GM23338 (cell line): ENCODE measurements around the gene DYNC2LI1. TPM values are rescaled to one million over a fixed set of nuclear protein-coding genes. Genes with fewer than 3 reads are reported as not detected.

Experiments
- ATAC-seq: fragments of 200-7000 bp; cut with Tn5 transposase; 3 replicates; pipeline ENCODE4 v1.9.1; 2020
- DNase-seq: peaks from one replicate; pipeline ENCODE4 v3.0.0-alpha.2; 2015; ENCODE audit warnings: low spot score
- H2AFZ ChIP-seq: fragments of 200-600 bp; sonication (generic); 2 replicates; pipeline ENCODE4 v1.8.0; 2016; ENCODE audit warnings: antibody characterized with exemption, mild to moderate bottlenecking, moderate library complexity
- H3F3A ChIP-seq: fragments of 200-600 bp; sonication (generic); replicated peaks from 2 replicates; pipeline ENCODE4 v1.8.0; 2017; ENCODE audit warnings: antibody characterized with exemption, mixed run types, low read depth
- H3K27ac ChIP-seq: fragments of 200-600 bp; sonication (generic); 2 replicates; pipeline ENCODE4 v1.6.1; 2016; ENCODE audit warnings: low read depth
- H3K27me3 ChIP-seq: fragments of 200-600 bp; sonication (generic); 2 replicates; pipeline ENCODE4 v1.8.0; 2016; ENCODE audit warnings: mild to moderate bottlenecking, mixed run types, moderate library complexity; ENCODE audit not compliant: insufficient read depth
- H3K36me3 ChIP-seq: fragments of 200-600 bp; sonication (generic); 2 replicates; pipeline ENCODE4 v1.8.0; 2016; ENCODE audit warnings: mild to moderate bottlenecking; ENCODE audit not compliant: insufficient read depth
- H3K4me1 ChIP-seq: fragments of 200-600 bp; sonication (generic); 2 replicates; pipeline ENCODE4 v1.8.0; 2016; ENCODE audit warnings: mild to moderate bottlenecking, moderate library complexity; ENCODE audit not compliant: insufficient read depth
- H3K4me2 ChIP-seq: fragments of 200-600 bp; sonication (generic); 2 replicates; pipeline ENCODE4 v1.7.1; 2017; ENCODE audit warnings: mixed run types
- H3K4me3 ChIP-seq: fragments of 200-600 bp; sonication (generic); 2 replicates; pipeline ENCODE4 v1.6.1; 2016; ENCODE audit warnings: mixed run types
- H3K79me2 ChIP-seq: fragments of 200-600 bp; sonication (generic); replicated peaks from 2 replicates; pipeline ENCODE4 v1.8.0; 2017; ENCODE audit warnings: mild to moderate bottlenecking; ENCODE audit not compliant: insufficient read depth
- H3K9me2 ChIP-seq: fragments of 200-600 bp; sonication (generic); 2 replicates; pipeline ENCODE4 v1.8.0; 2017; ENCODE audit not compliant: insufficient read depth
- H4K20me1 ChIP-seq: fragments of 200-600 bp; sonication (generic); replicated peaks from 2 replicates; pipeline ENCODE4 v1.8.0; 2017; ENCODE audit warnings: mild to moderate bottlenecking; ENCODE audit not compliant: insufficient read depth
- H3K27ac Mint-ChIP-seq: 2 replicates; pipeline ENCODE4 v1.8.0; 2020; ENCODE audit warnings: inconsistent platforms, mild to moderate bottlenecking, moderate library complexity, mixed read lengths
- H3K27me3 Mint-ChIP-seq: 3 replicates; pipeline ENCODE4 v1.8.0; 2022; ENCODE audit warnings: low read depth, mild to moderate bottlenecking, moderate library complexity, mixed read lengths, inconsistent platforms; ENCODE audit not compliant: insufficient read depth, poor library complexity
- H3K36me3 Mint-ChIP-seq: 3 replicates; pipeline ENCODE4 v1.8.0; 2021; ENCODE audit warnings: low read depth, mild to moderate bottlenecking, inconsistent platforms, moderate library complexity, mixed read lengths
- H3K4me1 Mint-ChIP-seq: 3 replicates; pipeline ENCODE4 v1.8.0; 2020; ENCODE audit warnings: mild to moderate bottlenecking, inconsistent platforms, mixed read lengths
- H3K4me3 Mint-ChIP-seq: 3 replicates; pipeline ENCODE4 v1.8.0; 2021; ENCODE audit warnings: moderate library complexity, mild to moderate bottlenecking, inconsistent platforms, mixed read lengths
- H3K9me3 Mint-ChIP-seq: 3 replicates; pipeline ENCODE4 v1.8.0; 2020; ENCODE audit warnings: moderate library complexity, mild to moderate bottlenecking, inconsistent platforms, mixed read lengths
- CREB1 ChIP-seq: fragments of 250-450 bp; sonication (Bioruptor Pico); IDR thresholded peaks from 2 replicates; pipeline ENCODE4 v1.5.0; 2020; ENCODE audit warnings: low read depth, mild to moderate bottlenecking, moderate library complexity
- CTCF ChIP-seq, 2 experiments: fragments of 200-600 bp in 1 of 2; sonication (generic) in 1 of 2; conservative IDR thresholded peaks; 2 replicates each; pipeline versions ENCODE4 v1.5.1 to v1.6.1; 2016 to 2017; ENCODE audit warnings: antibody characterized with exemption in 2 of 2, low read depth in 2 of 2, mild to moderate bottlenecking in 2 of 2, moderate library complexity in 1 of 2
- ETS1 ChIP-seq: IDR thresholded peaks from 2 replicates; pipeline ENCODE4 v1.6.1; 2016; ENCODE audit warnings: antibody characterized with exemption
- EZH2 ChIP-seq: fragments of 200-600 bp; sonication (generic); IDR thresholded peaks from one replicate; pipeline ENCODE4 v1.8.0; 2017; ENCODE audit warnings: antibody characterized with exemption, mild to moderate bottlenecking, low read depth; ENCODE audit not compliant: unreplicated experiment
- EZH2phosphoT487 ChIP-seq: fragments of 200-600 bp; sonication (generic); IDR thresholded peaks from one replicate; pipeline ENCODE4 v1.8.1; 2018; ENCODE audit warnings: antibody characterized with exemption; ENCODE audit not compliant: unreplicated experiment
- JUNB ChIP-seq: IDR thresholded peaks from one replicate; pipeline ENCODE4 v1.6.1; 2016; ENCODE audit warnings: antibody characterized with exemption; ENCODE audit not compliant: unreplicated experiment
- NANOG ChIP-seq: IDR thresholded peaks from 2 replicates; pipeline ENCODE4 v1.6.1; 2016; ENCODE audit warnings: antibody characterized with exemption, borderline replicate concordance
- POLR2AphosphoS5 ChIP-seq: IDR thresholded peaks from 2 replicates; pipeline ENCODE4 v1.6.1; 2016; ENCODE audit warnings: antibody characterized with exemption, low read depth
- REST ChIP-seq: IDR thresholded peaks from one replicate; pipeline ENCODE4 v1.6.1; 2018; ENCODE audit warnings: antibody characterized with exemption; ENCODE audit not compliant: unreplicated experiment
- STAT1 ChIP-seq: IDR thresholded peaks from one replicate; pipeline ENCODE4 v1.6.1; 2016; ENCODE audit warnings: antibody characterized with exemption; ENCODE audit not compliant: unreplicated experiment
- ZNF114 ChIP-seq: fragments of 250-450 bp; sonication (Bioruptor Pico); IDR thresholded peaks from 2 replicates; pipeline ENCODE4 v1.5.0; 2020; ENCODE audit warnings: mild to moderate bottlenecking, moderate library complexity
- ZNF331 ChIP-seq: fragments of 250-450 bp; sonication (Bioruptor Pico); IDR thresholded peaks from 2 replicates; pipeline ENCODE4 v1.5.0; 2020; ENCODE audit warnings: low read depth, mild to moderate bottlenecking, moderate library complexity
- polyA plus RNA-seq: library from polyadenylated mRNA; unstranded; fragments of >200 nt; fragmentation: Nextera tagmentation; extraction: Ambion mirVana; gene quantifications from 2 replicates; pipeline ENCODE4 v1.2.1, GENCODE V29; 2016
- total RNA-seq: library from RNA; depleted of rRNA; stranded (reverse); fragments of >200 nt; shearing (Covaris generic); gene quantifications from 2 replicates; pipeline ENCODE4 v1.2.3, GENCODE V29; 2014
- TF ChIP-seq, protein P1 (sequence below): fragments of 250-450 bp; sonication (Bioruptor Pico); IDR thresholded peaks from 2 replicates; pipeline ENCODE4 v1.5.0; 2020; ENCODE audit warnings: mild to moderate bottlenecking, moderate library complexity

DYNC2LI1 gene
- total and polyA plus RNA-seq, 2 experiments from 2014 or later: 8.4 to 11.5 TPM

DNA sequence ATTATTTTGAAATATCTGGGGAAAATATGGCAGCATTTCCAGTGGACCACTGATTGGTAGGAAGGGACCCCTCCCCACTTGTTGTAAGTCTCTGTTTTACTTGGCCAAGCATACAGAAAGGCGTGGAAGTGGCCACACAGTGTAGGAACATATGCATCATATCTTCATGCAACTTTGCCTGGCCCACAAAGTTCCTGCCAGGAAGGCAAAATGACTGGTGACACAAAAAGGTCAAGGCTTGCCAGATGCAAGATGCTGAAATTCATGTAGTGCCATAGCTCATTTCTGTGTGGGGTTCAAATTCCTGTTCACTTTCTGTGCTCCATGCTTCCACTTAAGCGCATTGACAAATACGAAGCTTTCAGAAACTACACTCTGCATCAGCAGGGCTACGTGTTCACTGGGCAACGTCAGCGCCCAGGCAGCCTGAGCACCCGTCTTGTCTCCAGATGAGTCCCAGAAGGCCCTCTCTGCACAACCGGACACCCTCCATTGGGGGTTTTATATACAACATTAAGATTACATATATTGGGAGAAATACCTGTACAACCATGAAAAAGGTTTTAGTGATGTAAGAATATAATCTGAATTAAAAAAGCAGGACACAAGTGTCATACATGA is 3.6 kb downstream of the DYNC2LI1 start (continued):
- TF ChIP-seq, protein P1, sequence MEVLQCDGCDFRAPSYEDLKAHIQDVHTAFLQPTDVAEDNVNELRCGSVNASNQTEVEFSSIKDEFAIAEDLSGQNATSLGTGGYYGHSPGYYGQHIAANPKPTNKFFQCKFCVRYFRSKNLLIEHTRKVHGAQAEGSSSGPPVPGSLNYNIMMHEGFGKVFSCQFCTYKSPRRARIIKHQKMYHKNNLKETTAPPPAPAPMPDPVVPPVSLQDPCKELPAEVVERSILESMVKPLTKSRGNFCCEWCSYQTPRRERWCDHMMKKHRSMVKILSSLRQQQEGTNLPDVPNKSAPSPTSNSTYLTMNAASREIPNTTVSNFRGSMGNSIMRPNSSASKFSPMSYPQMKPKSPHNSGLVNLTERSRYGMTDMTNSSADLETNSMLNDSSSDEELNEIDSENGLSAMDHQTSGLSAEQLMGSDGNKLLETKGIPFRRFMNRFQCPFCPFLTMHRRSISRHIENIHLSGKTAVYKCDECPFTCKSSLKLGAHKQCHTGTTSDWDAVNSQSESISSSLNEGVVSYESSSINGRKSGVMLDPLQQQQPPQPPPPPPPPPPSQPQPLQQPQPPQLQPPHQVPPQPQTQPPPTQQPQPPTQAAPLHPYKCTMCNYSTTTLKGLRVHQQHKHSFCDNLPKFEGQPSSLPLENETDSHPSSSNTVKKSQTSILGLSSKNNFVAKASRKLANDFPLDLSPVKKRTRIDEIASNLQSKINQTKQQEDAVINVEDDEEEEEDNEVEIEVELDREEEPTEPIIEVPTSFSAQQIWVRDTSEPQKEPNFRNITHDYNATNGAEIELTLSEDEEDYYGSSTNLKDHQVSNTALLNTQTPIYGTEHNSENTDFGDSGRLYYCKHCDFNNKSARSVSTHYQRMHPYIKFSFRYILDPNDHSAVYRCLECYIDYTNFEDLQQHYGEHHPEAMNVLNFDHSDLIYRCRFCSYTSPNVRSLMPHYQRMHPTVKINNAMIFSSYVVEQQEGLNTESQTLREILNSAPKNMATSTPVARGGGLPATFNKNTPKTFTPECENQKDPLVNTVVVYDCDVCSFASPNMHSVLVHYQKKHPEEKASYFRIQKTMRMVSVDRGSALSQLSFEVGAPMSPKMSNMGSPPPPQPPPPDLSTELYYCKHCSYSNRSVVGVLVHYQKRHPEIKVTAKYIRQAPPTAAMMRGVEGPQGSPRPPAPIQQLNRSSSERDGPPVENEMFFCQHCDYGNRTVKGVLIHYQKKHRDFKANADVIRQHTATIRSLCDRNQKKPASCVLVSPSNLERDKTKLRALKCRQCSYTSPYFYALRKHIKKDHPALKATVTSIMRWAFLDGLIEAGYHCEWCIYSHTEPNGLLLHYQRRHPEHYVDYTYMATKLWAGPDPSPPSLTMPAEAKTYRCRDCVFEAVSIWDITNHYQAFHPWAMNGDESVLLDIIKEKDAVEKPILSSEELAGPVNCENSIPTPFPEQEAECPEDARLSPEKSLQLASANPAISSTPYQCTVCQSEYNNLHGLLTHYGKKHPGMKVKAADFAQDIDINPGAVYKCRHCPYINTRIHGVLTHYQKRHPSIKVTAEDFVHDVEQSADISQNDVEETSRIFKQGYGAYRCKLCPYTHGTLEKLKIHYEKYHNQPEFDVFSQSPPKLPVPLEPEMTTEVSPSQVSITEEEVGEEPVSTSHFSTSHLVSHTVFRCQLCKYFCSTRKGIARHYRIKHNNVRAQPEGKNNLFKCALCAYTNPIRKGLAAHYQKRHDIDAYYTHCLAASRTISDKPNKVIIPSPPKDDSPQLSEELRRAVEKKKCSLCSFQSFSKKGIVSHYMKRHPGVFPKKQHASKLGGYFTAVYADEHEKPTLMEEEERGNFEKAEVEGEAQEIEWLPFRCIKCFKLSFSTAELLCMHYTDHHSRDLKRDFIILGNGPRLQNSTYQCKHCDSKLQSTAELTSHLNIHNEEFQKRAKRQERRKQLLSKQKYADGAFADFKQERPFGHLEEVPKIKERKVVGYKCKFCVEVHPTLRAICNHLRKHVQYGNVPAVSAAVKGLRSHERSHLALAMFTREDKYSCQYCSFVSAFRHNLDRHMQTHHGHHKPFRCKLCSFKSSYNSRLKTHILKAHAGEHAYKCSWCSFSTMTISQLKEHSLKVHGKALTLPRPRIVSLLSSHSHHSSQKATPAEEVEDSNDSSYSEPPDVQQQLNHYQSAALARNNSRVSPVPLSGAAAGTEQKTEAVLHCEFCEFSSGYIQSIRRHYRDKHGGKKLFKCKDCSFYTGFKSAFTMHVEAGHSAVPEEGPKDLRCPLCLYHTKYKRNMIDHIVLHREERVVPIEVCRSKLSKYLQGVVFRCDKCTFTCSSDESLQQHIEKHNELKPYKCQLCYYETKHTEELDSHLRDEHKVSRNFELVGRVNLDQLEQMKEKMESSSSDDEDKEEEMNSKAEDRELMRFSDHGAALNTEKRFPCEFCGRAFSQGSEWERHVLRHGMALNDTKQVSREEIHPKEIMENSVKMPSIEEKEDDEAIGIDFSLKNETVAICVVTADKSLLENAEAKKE (CRISPR knock-in tag): no peak
- TF ChIP-seq ZNF331 (no peak), ZNF114 (no peak), NANOG (no peak), EZH2phosphoT487 (no peak)

- no peak for DNase-seq
- Histone ChIP-seq H3K27me3 (no peaks in the 10 kb centered on the region), H3K4me2 (no peak overlapping the region), H2AFZ (no peak overlapping the region), H3K79me2 (no peaks in the 10 kb centered on the region), H3K4me3 (no peak overlapping the region), H4K20me1 (no peaks in the 10 kb centered on the region), H3F3A (no peaks in the 10 kb centered on the region), H3K9me2 (no peaks in the 10 kb centered on the region), H3K27ac (no peak overlapping the region), H3K36me3 (no peaks in the 10 kb centered on the region), H3K4me1 (peaks cover 4% of the 10 kb centered on the region)
- Mint-ChIP-seq H3K4me3 (no peak overlapping the region), H3K36me3 (no peaks in the 10 kb centered on the region), H3K27ac (no peak overlapping the region), H3K4me1 (peaks cover 7% of the 10 kb centered on the region; the same call in 2 of the 3 replicates), H3K9me3 (no peaks in the 10 kb centered on the region), H3K27me3 (peaks cover 3% of the 10 kb centered on the region)
- no peak for ATAC-seq
- TF ChIP-seq JUNB: no peak
- TF ChIP-seq EZH2phosphoT487: no peak
- TF ChIP-seq EZH2: no peak
- TF ChIP-seq ZNF114: no peak
- no peak for TF ChIP-seq CTCF (conservative IDR thresholded peaks at IDR 0.05; ENCODE audit: low read depth in 2 of 2)
- TF ChIP-seq ETS1: no peak
- TF ChIP-seq CREB1 (CRISPR knock-in tag): no peak
- no peak for TF ChIP-seq REST
- TF ChIP-seq NANOG: no peak
- no peak for TF ChIP-seq ZNF331
- no peak for TF ChIP-seq POLR2AphosphoS5
- no peak for TF ChIP-seq STAT1
Observed at GRCh38 chr2:43778233-43778632, 4.4 kb downstream of the DYNC2LI1 start.
